ENCODE results near the gene DPH5.

DNA sequence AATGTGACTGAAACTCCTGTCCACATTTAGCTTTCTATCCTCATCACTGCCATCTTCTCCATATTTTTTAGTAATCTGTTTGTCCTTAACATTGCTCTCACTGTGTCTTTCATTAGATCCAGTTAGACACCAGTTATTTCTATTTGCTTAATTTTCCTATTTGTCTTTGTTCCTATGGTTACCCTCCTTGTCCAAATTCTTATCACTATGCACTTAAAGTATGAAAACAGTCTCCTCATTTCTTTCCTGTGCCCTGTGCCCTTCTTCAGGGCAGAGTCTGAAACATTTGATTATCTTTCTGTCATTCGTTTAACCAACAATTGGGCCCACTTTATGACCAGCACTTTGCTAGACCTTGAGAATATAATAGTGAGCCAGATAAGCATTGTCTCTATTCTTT lies 65.5 kb downstream of the DPH5 start:
- no peak for TF ChIP-seq CTCF (IDR thresholded peaks at IDR 0.05; ENCODE audit: extremely low read depth in 1 of 2, insufficient read depth in 1 of 2, low read depth in 1 of 2, low read length in 2 of 2)
- no peak for TF ChIP-seq MYC (IDR thresholded peaks at IDR 0.05; ENCODE audit: low read depth, low read length)
- no peak for TF ChIP-seq POLR2A (IDR thresholded peaks at IDR 0.05; ENCODE audit: low read depth, low read length)
- TF ChIP-seq EZH2 (IDR thresholded peaks at IDR 0.05; ENCODE audit: borderline replicate concordance, low read depth, low read length, severe bottlenecking), result no peak
- TF ChIP-seq POLR2AphosphoS5 (IDR thresholded peaks at IDR 0.05; ENCODE audit: insufficient read depth, low read depth, low read length), result no peak
- TF ChIP-seq, protein P1, sequence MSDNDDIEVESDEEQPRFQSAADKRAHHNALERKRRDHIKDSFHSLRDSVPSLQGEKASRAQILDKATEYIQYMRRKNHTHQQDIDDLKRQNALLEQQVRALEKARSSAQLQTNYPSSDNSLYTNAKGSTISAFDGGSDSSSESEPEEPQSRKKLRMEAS (IDR thresholded peaks at IDR 0.05; ENCODE audit: insufficient read depth, insufficient read length), result no peak
- no peak for TF ChIP-seq FOS (IDR thresholded peaks at IDR 0.05; ENCODE audit: borderline replicate concordance, insufficient read depth, low read length)
- no peak for TF ChIP-seq GATA2 (IDR thresholded peaks at IDR 0.05; ENCODE audit: insufficient read depth, insufficient read length, low read depth, low read length)

Measured in endothelial cell of umbilical vein (primary cell).